DND-41 (cell line): ENCODE data around the gene CHRNB4.

Source experiments
- CTCF ChIP-seq: IDR thresholded peaks from 2 replicates; pipeline ENCODE4 v1.5.1; 2012; ENCODE audit warnings: borderline replicate concordance, low read length, moderate library complexity, mild to moderate bottlenecking; ENCODE audit not compliant: poor library complexity, severe bottlenecking; ENCODE audit errors: extremely low read depth
- EZH2 ChIP-seq: IDR thresholded peaks from 3 replicates; pipeline ENCODE4 v1.6.1; 2012; ENCODE audit warnings: borderline replicate concordance, low read depth, mild to moderate bottlenecking, moderate library complexity, low read length, inconsistent platforms; ENCODE audit not compliant: severe bottlenecking

DNA sequence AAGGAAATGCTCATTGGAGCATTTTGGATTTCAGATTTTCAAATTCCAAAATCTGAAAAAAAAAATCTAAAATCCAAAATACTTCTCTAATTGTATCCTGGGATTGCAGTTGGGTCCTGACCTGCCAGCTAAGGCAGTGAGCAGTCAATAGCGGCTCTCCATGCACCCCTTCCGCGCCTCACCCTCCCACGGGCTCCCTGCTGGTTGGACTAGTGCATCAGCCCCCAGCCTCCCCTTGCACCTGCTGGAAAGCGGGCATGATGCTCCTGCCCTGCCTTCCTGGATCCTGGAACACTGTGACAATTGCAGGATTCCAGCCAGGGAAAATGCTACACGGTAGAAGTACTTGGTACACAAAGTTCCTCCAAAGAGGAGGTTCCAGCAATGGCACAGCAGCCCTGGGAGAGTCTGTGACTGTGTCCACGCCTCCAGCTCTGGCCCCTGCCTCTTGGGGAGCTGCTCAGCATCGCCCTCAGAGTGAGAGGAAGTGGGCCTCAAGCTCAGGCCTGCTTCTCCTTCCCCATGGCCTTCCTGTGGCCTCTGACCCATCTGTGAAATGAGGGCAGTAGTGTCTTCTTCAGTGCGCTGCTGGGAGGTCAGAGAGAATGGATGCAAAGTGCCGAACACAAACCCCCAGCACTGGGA lies 39.5 kb upstream of the CHRNB4 start:
- no peak for TF ChIP-seq CTCF
- no peak for TF ChIP-seq EZH2
